ENCODE measurements around the gene TOP2B. TPM values are rescaled to one million over a fixed set of nuclear protein-coding genes. Genes with fewer than 3 reads are reported as not detected.

TOP2B gene
- total and polyA plus RNA-seq, 2 donors (not counting 1 experiment from before 2014, with no cell fraction given), result 56.2 to 71.2 TPM

GRCh38 chr3:25687742-25688141 is 23.0 kb upstream of the TOP2B start:
- no peaks in the 10 kb centered on the region for H4K20me1 ChIP-seq (ENCODE audit: control insufficient read depth, extremely low read depth, insufficient read depth, low read length)
- TF ChIP-seq, protein P1, sequence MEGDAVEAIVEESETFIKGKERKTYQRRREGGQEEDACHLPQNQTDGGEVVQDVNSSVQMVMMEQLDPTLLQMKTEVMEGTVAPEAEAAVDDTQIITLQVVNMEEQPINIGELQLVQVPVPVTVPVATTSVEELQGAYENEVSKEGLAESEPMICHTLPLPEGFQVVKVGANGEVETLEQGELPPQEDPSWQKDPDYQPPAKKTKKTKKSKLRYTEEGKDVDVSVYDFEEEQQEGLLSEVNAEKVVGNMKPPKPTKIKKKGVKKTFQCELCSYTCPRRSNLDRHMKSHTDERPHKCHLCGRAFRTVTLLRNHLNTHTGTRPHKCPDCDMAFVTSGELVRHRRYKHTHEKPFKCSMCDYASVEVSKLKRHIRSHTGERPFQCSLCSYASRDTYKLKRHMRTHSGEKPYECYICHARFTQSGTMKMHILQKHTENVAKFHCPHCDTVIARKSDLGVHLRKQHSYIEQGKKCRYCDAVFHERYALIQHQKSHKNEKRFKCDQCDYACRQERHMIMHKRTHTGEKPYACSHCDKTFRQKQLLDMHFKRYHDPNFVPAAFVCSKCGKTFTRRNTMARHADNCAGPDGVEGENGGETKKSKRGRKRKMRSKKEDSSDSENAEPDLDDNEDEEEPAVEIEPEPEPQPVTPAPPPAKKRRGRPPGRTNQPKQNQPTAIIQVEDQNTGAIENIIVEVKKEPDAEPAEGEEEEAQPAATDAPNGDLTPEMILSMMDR (conservative IDR thresholded peaks at IDR 0.05 in 1 of 2, IDR thresholded peaks at IDR 0.05 in 1 of 2; ENCODE audit: low read depth in 1 of 2, low read length in 2 of 2), result no peak
- TF ChIP-seq EZH2 (IDR thresholded peaks at IDR 0.05; ENCODE audit: low read length, missing control alignments), result no peak
- H3K4me3 ChIP-seq (replicated peaks in 1 of 4; ENCODE audit: control extremely low read depth in 1 of 4, insufficient read depth in 1 of 4, low read depth in 3 of 4, low read length in 4 of 4), result no peak overlapping the region
- no peak overlapping the region for H2AFZ ChIP-seq (ENCODE audit: low read length)
- H3K4me1 ChIP-seq (ENCODE audit: control insufficient read depth, extremely low read depth, insufficient read depth, low read length), result no peaks in the 10 kb centered on the region
- H3K79me2 ChIP-seq (ENCODE audit: control insufficient read depth, insufficient read depth, low read length), result no peaks in the 10 kb centered on the region
- H3K9ac ChIP-seq (ENCODE audit: insufficient read depth, low read length), result no peak overlapping the region
- H3K4me2 ChIP-seq (ENCODE audit: extremely low read depth, insufficient read depth, low read length), result no peak overlapping the region
- no peaks in the 10 kb centered on the region for H3K36me3 ChIP-seq (ENCODE audit: control insufficient read depth, insufficient read depth, low read length)
- peaks cover 3% of the 10 kb centered on the region for H3K27me3 ChIP-seq (ENCODE audit: control insufficient read depth, insufficient read depth, low read length)
- H3K9me3 ChIP-seq (ENCODE audit: control insufficient read depth, insufficient read depth, low read depth, low read length), result no peaks in the 10 kb centered on the region
- no peak for DNase-seq (ENCODE audit: low read depth in 2 of 2)
- no peak overlapping the region for H3K27ac ChIP-seq (ENCODE audit: insufficient read depth, low read length)

- Histone ChIP-seq H3K9me3 (ENCODE audit: control insufficient read depth, insufficient read depth, low read depth, low read length) (no peaks in the 10 kb centered on the region), H3K27me3 (ENCODE audit: control insufficient read depth, insufficient read depth, low read length) (peaks cover 3% of the 10 kb centered on the region), H3K4me1 (ENCODE audit: control insufficient read depth, extremely low read depth, insufficient read depth, low read length) (no peaks in the 10 kb centered on the region), H3K4me2 (ENCODE audit: extremely low read depth, insufficient read depth, low read length) (no peak overlapping the region), H3K36me3 (ENCODE audit: control insufficient read depth, insufficient read depth, low read length) (no peaks in the 10 kb centered on the region), H2AFZ (ENCODE audit: low read length) (no peak overlapping the region), H3K27ac (ENCODE audit: insufficient read depth, low read length) (no peak overlapping the region), H3K9ac (ENCODE audit: insufficient read depth, low read length) (no peak overlapping the region), H4K20me1 (ENCODE audit: control insufficient read depth, extremely low read depth, insufficient read depth, low read length) (no peaks in the 10 kb centered on the region), H3K4me3 (replicated peaks in 1 of 4; ENCODE audit: control extremely low read depth in 1 of 4, insufficient read depth in 1 of 4, low read depth in 3 of 4, low read length in 4 of 4) (no peak overlapping the region), H3K79me2 (ENCODE audit: control insufficient read depth, insufficient read depth, low read length) (no peaks in the 10 kb centered on the region)
- TF ChIP-seq EZH2 (IDR thresholded peaks at IDR 0.05; ENCODE audit: low read length, missing control alignments), result no peak
- TF ChIP-seq, protein P1 (conservative IDR thresholded peaks at IDR 0.05 in 1 of 2, IDR thresholded peaks at IDR 0.05 in 1 of 2; ENCODE audit: low read depth in 1 of 2, low read length in 2 of 2), result no peak
- DNase-seq (ENCODE audit: low read depth in 2 of 2), result no peak
These were observed 22.1 kb upstream of the TOP2B start for GRCh38 chr3:25686766-25687165.

GRCh38 chr3:25683882-25684281 is 19.2 kb upstream of the TOP2B start:
- Histone ChIP-seq H3K27ac (ENCODE audit: insufficient read depth, low read length) (no peak overlapping the region), H3K4me1 (ENCODE audit: control insufficient read depth, extremely low read depth, insufficient read depth, low read length) (no peaks in the 10 kb centered on the region), H3K4me2 (ENCODE audit: extremely low read depth, insufficient read depth, low read length) (no peak overlapping the region), H3K9ac (ENCODE audit: insufficient read depth, low read length) (no peak overlapping the region), H3K79me2 (ENCODE audit: control insufficient read depth, insufficient read depth, low read length) (no peaks in the 10 kb centered on the region), H2AFZ (ENCODE audit: low read length) (no peak overlapping the region), H4K20me1 (ENCODE audit: control insufficient read depth, extremely low read depth, insufficient read depth, low read length) (no peaks in the 10 kb centered on the region), H3K4me3 (replicated peaks in 1 of 4; ENCODE audit: control extremely low read depth in 1 of 4, insufficient read depth in 1 of 4, low read depth in 3 of 4, low read length in 4 of 4) (no peak overlapping the region), H3K27me3 (ENCODE audit: control insufficient read depth, insufficient read depth, low read length) (peaks cover 3% of the 10 kb centered on the region), H3K9me3 (ENCODE audit: control insufficient read depth, insufficient read depth, low read depth, low read length) (no peaks in the 10 kb centered on the region), H3K36me3 (ENCODE audit: control insufficient read depth, insufficient read depth, low read length) (no peaks in the 10 kb centered on the region)
- TF ChIP-seq EZH2 (IDR thresholded peaks at IDR 0.05; ENCODE audit: low read length, missing control alignments), result no peak
- TF ChIP-seq, protein P1 (conservative IDR thresholded peaks at IDR 0.05 in 1 of 2, IDR thresholded peaks at IDR 0.05 in 1 of 2; ENCODE audit: low read depth in 1 of 2, low read length in 2 of 2), result no peak
- no peak for DNase-seq (ENCODE audit: low read depth in 2 of 2)
